GM12892 (cell line): ENCODE measurements around the gene SMIM21.

Experiments
- DNase-seq: peaks from one replicate; pipeline ENCODE4 v3.0.0; 2011; ENCODE audit not compliant: insufficient read length
- FAIRE-seq: peaks from 2 replicates; lab custom pipeline; 2011; peaks lifted over from hg19 to GRCh38; lab: Jason Lieb, UNC
- POLR2A ChIP-seq: IDR thresholded peaks from 2 replicates; pipeline ENCODE4 v1.6.1; 2011; ENCODE audit warnings: low read depth, low read length, control low read depth
- POLR2AphosphoS5 ChIP-seq: IDR thresholded peaks from 2 replicates; pipeline ENCODE4 v1.6.1; 2011; ENCODE audit warnings: low read depth, low read length, control low read depth
- TAF1 ChIP-seq: IDR thresholded peaks from 2 replicates; pipeline ENCODE4 v1.6.1; 2011; ENCODE audit warnings: low read depth, mild to moderate bottlenecking, control low read depth, low read length, borderline replicate concordance

SMIM21 gene

GRCh38 chr18:75392226-75392578 lies 35.3 kb downstream of the SMIM21 start:
- DNase-seq (no peak), FAIRE-seq (no peak)
- TF ChIP-seq TAF1 (no peak), POLR2AphosphoS5 (no peak), POLR2A (no peak)

DNA sequence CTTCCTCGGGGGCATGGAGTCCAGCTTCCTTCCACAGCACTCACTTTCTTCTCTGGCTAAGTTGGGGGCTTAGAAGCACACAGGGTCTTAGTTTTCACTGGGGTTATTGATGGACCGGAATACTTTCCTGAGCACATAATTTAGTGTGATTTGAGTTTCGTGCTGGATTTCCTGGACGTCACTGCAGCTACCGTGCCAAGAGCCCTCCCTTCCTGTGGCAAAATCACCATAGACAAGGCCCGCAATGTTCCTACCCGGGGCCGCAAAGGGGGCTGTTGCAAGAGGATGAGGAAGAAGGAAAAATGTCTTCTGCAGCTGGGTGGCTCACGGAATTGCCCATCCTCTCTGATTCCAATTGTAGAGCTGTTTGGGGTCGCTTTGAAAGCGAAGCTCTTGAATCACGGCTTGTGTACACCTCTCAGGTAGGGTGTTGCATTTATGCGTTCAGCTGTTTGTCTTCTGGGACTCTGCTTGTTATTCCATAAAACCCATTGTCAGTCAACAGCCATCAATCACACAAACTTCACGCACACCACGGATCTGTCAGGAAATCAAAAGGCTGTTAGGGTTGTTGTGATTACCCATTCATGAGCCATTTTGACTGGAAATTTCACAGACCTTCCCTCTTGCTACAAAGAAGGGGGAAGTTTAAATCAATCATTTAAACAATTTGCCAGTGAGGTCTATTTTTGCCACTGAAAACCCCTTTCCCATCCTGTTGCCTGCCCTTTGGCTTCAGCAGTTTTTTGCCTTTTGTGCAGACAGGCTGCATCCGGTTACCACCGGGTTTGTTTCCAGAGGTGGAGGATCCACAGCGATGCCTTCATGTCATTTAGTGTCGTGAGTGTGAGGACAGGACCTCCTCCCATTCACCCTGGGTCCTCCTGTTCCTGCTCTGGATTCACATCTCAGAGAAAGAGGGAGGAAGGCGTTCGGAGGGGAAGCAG lies 36.0 kb downstream of the SMIM21 start:
- DNase-seq, result no peak
- TF ChIP-seq POLR2A, result no peak
- TF ChIP-seq TAF1, result no peak
- TF ChIP-seq POLR2AphosphoS5, result no peak
- FAIRE-seq, result no peak

DNA sequence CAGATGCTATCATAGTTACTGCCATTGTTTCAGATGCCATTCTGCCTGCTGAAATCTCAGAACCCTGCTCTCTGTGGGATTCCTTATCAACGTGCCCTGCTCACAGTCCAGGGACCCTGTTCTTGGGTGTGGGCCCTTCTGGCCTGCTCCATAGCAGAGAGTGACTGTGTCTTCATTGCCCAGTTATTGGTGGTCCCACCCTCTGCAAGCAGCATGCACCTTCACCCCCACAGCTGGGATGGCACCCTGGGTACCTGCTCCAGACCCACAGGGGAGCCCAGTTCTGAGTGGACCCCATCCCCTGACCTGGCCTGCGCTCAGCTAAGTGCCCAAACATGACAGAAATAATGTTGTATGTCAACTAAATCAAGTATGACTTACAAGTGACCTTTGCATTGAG lies 36.6 kb downstream of the SMIM21 start:
- DNase-seq (no peak), FAIRE-seq (no peak)
- TF ChIP-seq POLR2A, result no peak
- TF ChIP-seq TAF1, result no peak
- TF ChIP-seq POLR2AphosphoS5, result no peak

DNA sequence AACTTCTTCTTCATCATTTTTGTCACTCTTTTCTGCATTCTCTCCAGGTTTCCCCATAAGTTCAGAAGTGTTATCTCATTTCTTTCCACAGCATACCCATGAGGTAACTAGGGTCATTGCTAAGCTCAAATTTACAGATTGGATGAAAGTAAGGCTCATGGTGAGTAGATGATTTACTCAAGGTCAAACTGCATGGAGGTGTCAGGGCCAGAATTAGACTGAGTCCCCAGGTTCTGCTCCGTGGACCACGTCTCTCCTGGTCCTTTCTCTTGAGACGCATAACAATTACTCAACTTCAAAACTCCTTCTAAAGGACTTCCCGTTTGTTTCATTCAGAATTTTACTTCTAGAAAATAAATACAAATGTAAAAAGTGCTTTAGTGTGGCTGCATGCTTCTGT lies 43.4 kb downstream of the SMIM21 start:
- DNase-seq, result no peak
- TF ChIP-seq POLR2AphosphoS5 (no peak), POLR2A (no peak), TAF1 (no peak)
- FAIRE-seq, result no peak

DNA sequence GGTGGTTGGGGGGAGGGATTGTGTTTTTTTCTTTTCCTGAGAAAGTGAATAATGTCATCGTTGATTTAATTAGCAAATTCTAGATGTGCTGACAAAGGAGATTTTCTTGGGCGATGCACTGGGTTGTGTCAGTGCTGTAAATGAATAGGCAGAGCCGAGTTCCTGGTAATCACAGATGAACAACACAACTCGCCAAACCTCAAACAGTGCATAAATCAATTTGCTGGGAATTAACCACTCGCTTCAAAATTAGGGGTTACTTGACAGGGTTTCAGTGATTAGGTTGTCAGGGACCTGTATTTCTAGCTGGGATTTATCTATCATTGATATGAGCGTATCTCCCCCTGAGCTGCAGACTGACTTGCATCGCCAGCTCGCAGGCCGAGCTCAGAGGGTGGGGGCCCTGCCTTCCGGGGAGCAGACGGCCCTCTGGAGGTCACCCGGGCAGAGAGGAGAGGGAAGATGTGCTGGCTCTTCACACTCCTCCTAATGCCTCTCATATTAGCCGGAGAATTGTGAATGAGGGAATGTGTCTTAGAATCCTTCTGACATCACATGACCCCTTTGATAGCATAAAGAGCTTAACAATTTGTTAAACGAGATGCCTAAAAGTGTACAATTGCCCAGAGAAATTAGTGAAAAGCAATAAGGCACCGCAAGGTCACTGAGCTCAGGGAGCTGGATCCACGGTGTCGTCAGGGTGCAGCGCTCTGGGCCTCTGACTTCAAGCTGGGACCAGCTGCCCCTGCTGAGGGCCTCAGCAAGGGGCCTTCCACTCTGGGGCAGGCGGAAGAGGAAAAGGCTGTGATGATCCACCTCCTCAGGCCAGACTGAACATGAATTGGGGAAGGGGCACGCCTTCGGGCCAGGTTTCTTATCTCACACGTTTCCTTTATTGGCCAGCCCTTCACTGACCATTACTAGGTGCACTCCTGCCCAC lies 48.9 kb downstream of the SMIM21 start:
- no peak for DNase-seq
- TF ChIP-seq POLR2AphosphoS5, result no peak
- TF ChIP-seq POLR2A, result no peak
- TF ChIP-seq TAF1, result no peak
- FAIRE-seq, result no peak

DNA sequence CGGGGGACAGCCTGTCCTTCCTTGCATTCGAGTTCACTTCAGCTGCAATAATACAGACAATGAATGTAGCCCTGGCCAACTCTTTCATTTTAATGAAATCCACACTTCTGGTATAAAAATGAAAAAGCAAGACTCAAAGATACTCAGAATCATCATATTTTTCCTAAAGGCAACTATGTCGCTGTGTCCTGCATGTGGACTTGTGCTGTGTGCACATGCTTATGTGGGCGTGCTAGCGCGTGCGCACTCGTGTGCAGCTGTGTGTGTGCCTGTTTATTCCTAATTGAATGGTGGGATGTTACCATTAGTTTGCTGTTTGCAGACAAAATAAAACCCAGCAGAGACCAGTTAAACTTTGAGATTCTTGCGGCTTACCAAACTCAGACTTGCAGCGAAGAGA lies 49.6 kb downstream of the SMIM21 start:
- TF ChIP-seq POLR2AphosphoS5, result no peak
- TF ChIP-seq TAF1, result no peak
- TF ChIP-seq POLR2A, result no peak
- no peak for DNase-seq
- no peak for FAIRE-seq

GRCh38 chr18:75377258-75377657 lies 50.2 kb downstream of the SMIM21 start:
- no peak for TF ChIP-seq POLR2AphosphoS5
- TF ChIP-seq POLR2A, result no peak
- no peak for TF ChIP-seq TAF1
- no peak for DNase-seq
- FAIRE-seq, result no peak

DNA sequence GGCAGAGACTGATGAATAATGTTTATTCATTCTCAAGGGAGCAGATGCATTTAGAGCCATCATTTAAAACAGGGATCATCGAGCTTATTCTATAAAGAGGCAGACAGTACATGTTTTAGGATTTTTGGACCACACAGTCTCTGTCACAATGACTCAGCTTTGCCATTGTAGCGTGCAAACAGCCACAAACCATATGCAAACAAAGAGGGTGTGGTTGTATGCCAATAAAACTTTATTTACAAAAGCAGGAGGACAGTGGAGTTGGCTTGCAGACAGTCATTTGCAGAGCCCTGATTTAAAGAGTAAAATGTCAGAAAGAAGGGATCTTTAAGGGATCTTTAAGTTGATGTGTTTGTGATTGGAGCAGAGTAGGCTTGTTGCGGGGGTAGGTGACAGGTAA lies 51.5 kb downstream of the SMIM21 start:
- TF ChIP-seq TAF1 (no peak), POLR2AphosphoS5 (no peak), POLR2A (no peak)
- FAIRE-seq, result no peak

DNA sequence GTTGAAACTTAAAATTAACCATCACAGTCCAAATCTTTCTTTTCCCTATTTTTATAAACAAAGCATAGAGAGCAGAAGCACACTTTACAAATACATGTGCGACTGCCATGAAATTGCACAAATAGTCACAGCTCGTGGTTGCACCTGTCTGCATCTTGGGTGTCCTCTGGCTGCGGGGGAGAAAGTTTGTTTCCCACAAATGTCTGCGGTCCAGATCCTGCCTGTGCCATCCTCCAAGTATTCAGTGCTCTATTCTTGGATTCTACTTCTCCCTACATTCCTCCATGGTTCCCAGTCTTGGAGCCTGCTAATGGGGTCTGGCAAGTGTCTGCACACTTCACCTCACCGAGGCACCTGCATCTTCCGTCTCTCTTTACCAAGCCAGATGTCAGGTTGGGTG lies 52.2 kb downstream of the SMIM21 start:
- TF ChIP-seq POLR2A, result no peak
- no peak for TF ChIP-seq POLR2AphosphoS5
- TF ChIP-seq TAF1, result no peak
- FAIRE-seq (no peak), DNase-seq (no peak)

More for the DNA sequence above, 51.5 kb downstream of the SMIM21 start:
- no peak for DNase-seq

GRCh38 chr18:75374466-75374865 lies 53.0 kb downstream of the SMIM21 start:
- no peak for FAIRE-seq
- TF ChIP-seq POLR2A, result no peak
- DNase-seq, result no peak

GRCh38 chr18:75369026-75369721 lies 58.3 kb downstream of the SMIM21 start:
- FAIRE-seq (no peak), DNase-seq (no peak)
- no peak for TF ChIP-seq POLR2A
- no peak for TF ChIP-seq POLR2AphosphoS5
- TF ChIP-seq TAF1, result no peak

DNA sequence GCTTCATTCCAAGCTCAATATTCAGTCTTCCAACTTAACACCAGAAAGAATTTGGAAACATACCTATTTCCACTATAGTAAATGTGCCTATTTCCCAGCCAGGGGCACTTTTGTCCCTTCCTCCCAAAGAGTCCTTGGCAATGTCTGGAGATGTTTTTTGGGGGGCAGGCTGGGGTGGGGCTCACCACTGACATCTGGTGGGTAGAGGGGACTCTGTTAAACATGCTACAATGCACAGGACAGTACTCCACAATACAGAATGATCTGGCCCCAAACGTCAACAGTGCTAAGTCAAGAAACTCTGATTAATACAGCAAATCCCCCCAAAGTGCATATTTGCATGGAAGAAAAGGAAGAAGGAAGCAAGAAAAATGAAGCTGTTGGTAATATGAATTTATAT lies 61.7 kb downstream of the SMIM21 start:
- FAIRE-seq, result no peak
- DNase-seq, result no peak
- no peak for TF ChIP-seq TAF1
- no peak for TF ChIP-seq POLR2A
- no peak for TF ChIP-seq POLR2AphosphoS5
